GM19397 (cell line): ENCODE results near the gene TMOD3.

ENCODE experiments used
- ATAC-seq: cut with Tn5 transposase; IDR thresholded peaks from one replicate; pipeline ENCODE4 v1.9.1; 2021; ENCODE audit warnings: mild to moderate bottlenecking, moderate library complexity; ENCODE audit not compliant: unreplicated experiment

TMOD3 gene

GRCh38 chr15:51825698-51826097, 3.8 kb upstream of the TMOD3 start:
- ATAC-seq = no peak

GRCh38 chr15:51828621-51829375, 655 bp upstream of the TMOD3 start:
- ATAC-seq = no peak

GRCh38 chr15:51830276-51830806, 888 bp downstream of the TMOD3 start:
- no peak for ATAC-seq

DNA sequence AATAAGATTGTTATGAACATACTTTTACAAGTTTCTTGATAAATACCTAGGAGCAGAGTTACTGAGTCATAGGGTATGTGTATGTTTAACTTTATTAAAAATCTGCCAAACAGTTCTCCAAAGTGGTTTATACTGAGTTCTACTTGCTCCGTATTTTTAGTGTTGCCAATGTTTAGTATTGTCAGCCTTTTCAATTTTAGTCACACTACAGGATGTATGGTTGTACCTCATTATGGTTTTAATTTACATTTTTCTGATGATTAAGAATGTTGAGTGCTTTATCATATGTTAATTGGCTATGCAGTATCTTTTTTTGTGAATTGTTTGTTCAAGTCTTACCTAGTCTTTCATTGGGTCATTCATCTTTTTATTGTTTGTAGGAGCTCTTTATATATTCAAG, 4.3 kb downstream of the TMOD3 start:
- ATAC-seq = no peak

GRCh38 chr15:51837792-51838251, 8.4 kb downstream of the TMOD3 start:
- no peak for ATAC-seq

GRCh38 chr15:51838270-51838669, 8.8 kb downstream of the TMOD3 start:
- no peak for ATAC-seq

- no peak for ATAC-seq
These were observed 11.2 kb downstream of the TMOD3 start for GRCh38 chr15:51840692-51841091.

DNA sequence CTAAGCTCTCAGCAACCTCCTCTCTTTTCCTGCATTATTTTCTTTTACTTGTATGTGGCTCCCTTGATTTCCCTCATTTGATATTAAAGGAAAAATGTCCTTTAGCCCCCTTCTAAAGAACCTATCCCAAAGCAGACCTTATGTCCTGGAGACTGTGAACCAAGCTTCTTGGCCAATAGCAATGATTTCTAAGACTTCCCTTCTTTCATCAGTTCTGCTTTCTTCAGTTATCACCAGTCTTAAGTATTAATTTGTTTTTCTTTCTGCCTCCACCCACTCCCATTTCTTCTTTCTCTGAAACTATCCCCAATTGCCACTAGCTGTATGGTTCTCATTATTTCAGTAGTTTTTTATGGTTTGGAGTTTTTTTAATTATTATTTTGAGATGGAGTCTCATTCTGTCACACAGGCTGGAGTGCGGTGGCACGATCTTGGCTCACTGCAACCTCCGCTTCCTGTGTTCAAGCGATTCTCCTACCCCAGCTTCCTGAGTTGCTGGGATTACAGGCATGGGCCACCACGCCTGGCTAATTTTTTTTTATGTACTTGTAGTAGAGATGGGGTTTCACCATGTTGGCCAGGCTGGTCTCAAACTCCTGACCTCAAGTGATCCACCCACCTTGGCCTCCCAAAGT, 12.1 kb downstream of the TMOD3 start:
- no peak for ATAC-seq

GRCh38 chr15:51842265-51842664, 12.8 kb downstream of the TMOD3 start:
- ATAC-seq = no peak

DNA sequence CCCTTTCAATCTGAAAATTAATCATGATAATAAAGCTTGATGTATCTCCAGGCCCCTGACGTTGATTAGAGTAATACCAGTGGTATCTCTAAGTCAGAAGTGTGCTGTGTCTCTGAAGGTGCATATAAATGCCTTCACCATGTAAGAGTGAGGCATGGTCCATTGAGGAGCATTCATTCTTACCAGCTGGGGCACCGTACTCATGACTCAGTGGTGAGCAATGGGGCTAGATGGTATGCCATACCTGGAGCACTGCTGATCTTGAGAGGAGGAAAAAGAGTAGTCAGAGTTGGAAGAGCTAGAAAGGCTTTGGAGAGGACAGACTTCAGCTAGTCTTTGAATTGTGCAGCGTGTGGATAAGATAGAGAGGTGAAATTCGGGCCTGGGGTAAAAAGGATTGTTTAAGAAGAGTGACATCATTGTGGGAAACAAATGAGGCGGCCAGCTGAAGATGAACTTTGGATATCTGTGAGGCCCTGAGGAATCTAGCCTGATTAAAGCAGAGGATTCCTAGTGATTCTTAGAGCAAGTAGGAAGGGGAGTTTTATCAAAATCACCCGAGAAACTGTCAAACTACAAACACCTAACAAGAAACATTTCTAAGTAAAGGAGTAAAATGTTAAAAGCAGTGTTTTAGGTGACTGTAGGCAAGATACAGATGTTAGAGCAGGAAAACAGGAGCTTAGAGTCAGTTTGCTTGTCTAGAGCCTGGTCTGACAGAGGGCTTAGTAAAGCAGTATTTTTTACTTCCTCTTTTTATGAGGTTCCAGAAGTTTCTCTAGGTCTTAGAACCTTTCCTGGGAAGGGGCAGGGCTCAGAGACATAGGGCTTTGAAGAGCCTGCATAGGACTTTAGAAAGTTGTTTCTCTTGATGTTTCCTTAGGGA, 13.6 kb downstream of the TMOD3 start:
- ATAC-seq = no peak

DNA sequence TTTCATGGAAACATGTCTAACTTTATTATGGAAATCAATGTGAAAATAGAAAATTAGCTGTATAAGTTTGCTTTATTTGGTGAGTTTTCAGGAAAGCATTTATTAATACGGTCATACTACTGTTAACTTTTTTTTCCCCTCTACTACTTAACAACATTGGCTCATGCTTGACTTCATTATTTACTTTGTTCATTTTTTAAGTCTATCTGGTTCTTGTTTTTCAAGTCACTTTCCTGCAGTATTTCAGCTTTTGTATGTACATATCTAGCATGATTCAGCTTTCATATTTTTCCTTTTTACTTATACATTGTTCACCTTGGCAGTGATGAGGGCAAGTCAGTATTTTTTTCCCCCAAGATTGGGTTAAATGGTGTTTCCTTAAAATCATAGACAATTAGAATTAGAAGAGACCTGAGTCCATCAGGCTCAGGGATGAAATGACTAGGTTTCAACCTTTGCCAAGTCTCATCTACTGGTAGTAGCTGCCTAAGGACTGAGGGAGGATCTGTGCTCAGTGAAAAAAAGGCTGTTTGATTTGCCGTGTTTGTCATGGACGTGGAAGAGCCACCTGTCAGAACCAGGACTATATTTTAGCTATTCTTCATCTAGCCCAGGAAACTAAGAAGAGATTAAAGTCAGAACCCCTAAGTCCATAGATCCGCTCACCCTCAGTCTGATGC, 15.4 kb downstream of the TMOD3 start:
- no peak for ATAC-seq

DNA sequence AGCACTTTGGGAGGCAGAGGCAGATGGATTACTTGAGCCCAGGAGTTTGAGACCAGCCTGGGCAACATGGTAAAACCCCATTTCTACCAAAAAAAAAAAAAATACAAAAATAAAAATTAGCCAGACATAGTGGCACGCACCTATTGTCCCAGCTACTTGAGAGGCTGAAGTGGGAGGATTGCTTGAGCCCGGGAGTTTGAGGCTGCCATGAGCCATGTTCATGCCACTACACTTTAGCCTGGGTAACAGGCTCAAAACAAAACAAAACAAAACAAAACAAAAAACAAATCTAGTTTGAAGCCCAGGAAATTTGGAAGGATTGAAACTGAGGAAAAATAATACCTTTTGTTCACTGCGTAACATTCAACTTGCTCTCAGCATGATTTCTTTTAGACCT, 16.6 kb downstream of the TMOD3 start:
- ATAC-seq = no peak

DNA sequence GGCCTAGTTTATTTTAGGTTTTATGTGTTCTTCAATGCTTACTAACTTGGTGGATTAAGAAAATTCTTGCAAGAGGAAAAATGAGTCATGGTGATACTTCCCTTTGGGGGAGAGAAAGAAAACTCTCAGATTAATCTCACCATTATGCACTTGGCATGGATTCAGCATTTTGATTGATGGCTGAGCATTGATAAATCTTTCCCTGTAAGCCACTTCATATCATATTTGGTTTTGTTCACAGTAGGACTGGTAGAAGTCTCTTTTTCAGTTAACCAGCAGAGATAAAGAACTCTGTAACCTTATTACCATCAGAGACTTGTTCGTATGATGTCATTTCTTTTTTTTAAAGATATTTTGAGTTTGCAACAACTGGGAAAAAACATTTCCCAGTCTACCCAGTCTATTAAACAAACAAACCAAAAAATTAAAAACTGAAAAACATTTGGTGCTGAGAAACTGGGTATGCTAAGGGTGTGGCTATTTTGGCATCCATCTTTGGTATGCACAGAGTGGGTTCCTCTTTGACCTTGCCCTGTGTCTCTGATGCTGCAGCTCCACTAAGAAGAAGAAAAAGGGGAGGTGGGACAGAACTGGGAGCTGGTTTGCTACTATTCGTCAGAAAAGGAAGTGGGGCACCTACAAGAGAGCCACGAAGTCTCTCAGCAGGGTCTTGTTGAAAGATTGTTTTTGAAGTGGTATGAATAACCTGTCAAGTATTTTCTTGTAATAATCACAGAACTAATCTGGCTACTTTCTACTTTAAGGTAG, 17.2 kb downstream of the TMOD3 start:
- ATAC-seq = no peak

GRCh38 chr15:51848811-51849210, 19.4 kb downstream of the TMOD3 start:
- no peak for ATAC-seq

- ATAC-seq = no peak
These were observed 20.4 kb downstream of the TMOD3 start for GRCh38 chr15:51849860-51850259.

DNA sequence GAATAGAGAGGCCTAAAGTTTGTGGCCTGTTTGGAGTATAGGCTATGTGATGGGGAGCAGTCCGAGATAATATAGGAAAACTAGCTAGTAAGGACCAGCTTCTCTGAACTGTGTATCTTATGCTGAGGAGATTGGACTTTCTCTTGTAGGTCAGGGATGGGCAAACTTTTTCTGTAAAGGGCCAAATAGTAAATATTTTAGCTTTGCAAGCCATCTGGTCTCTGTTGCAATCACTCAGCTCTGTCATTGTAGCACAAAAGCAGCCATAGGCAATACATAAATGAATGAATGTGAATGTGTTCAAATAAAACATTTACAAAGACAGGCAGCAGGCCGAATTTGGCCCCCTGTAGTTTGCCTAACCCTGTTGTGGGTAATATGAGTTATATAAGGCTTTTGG, 24.5 kb downstream of the TMOD3 start:
- no peak for ATAC-seq

DNA sequence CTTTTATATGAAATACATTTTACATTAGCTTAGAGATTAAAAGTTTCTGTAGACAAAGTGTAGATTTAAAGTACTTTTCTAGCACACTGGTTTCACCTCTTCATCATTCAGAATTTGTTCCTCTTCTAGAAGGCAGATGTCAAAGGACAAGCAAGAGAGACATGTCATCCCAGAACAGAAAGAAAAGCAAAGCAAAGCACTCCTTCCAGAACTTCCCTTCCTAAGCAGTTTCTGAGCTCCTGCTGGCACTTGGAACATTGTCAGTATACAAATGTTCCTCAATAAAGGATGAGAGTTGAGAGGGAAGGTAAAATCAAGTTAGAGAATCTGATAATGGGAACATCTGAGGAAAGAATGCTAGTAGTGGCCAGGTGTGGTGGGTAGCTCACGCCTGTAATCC, 26.2 kb downstream of the TMOD3 start:
- ATAC-seq = no peak

- ATAC-seq = no peak
These were observed 27.4 kb downstream of the TMOD3 start for GRCh38 chr15:51856714-51857380.

DNA sequence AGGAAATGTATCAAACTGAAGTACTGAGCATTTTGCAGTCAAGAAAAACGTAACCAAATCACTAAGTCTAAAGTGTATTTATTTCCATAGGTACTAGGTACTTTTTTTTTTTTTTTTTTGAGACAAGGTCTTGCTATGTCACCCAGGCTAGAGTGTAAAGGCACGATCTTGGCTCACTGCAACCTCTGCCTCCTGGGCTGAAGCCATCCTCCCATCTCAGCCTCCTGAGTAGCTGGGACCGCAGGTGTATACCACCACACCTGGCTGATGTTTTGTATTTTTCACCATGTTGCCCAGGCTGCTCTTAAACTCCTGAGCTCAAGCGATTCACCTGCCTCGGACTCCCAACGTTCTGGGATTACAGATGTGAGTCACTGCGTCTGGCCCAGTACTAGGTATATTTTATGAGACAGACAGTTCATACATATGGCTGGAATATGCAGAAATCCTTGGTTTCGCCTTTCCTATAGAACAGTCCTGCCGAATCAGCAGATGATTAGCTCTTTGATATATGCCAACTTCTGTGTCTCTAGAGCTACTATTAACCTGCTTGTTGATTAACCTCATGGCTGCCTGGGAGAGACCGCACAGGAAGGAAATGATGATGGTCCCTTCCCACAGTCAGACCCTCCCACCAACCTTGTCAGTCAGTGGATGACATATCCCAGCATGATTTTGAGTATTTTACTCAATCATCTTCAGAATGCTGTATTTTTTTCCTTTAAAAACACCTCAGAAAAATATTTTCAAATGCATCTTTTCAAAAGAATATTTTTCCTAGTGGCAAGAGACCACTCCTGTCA, 32.3 kb downstream of the TMOD3 start:
- no peak for ATAC-seq
